MM.1S (cell line): ENCODE results near the gene GPC1.

Experiments used
- DNase-seq: peaks from one replicate; pipeline ENCODE4 v3.0.0-alpha.2; 2015
- H2AFZ ChIP-seq: fragments of 300-600 bp; sonication (generic); 2 replicates; pipeline ENCODE4 v1.6.0; 2016; ENCODE audit warnings: antibody characterized with exemption, low read length
- H3F3A ChIP-seq: fragments of 300-600 bp; sonication (generic); 2 replicates; pipeline ENCODE4 v1.6.1; 2016; ENCODE audit warnings: mild to moderate bottlenecking, antibody characterized with exemption, low read length, moderate library complexity, mixed read lengths; ENCODE audit not compliant: insufficient read depth
- H3K27ac ChIP-seq: fragments of 300-600 bp; sonication (generic); 2 replicates; pipeline ENCODE4 v1.5.1; 2016; ENCODE audit warnings: mild to moderate bottlenecking, low read length
- H3K27me3 ChIP-seq: fragments of 300-600 bp; sonication (generic); replicated peaks from 2 replicates; pipeline ENCODE4 v1.6.0; 2016; ENCODE audit warnings: low read length; ENCODE audit not compliant: insufficient read depth
- H3K36me3 ChIP-seq: fragments of 300-600 bp; sonication (generic); replicated peaks from 2 replicates; pipeline ENCODE4 v1.6.1; 2016; ENCODE audit warnings: mild to moderate bottlenecking, low read length, mixed read lengths; ENCODE audit not compliant: insufficient read depth
- H3K4me1 ChIP-seq: fragments of 300-600 bp; sonication (generic); 2 replicates; pipeline ENCODE4 v1.6.1; 2016; ENCODE audit warnings: low read length, mixed read lengths
- H3K4me2 ChIP-seq: fragments of 300-600 bp; sonication (generic); 2 replicates; pipeline ENCODE4 v1.6.0; 2016; ENCODE audit warnings: low read depth, low read length
- H3K4me3 ChIP-seq: fragments of 300-600 bp; sonication (generic); 2 replicates; pipeline ENCODE4 v1.5.1; 2016; ENCODE audit warnings: low read length, mixed read lengths
- H3K79me2 ChIP-seq: fragments of 300-600 bp; sonication (generic); 2 replicates; pipeline ENCODE4 v1.6.1; 2016; ENCODE audit warnings: mixed run types, low read length, mixed read lengths
- H3K9ac ChIP-seq: fragments of 300-600 bp; sonication (generic); 2 replicates; pipeline ENCODE4 v1.6.1; 2016; ENCODE audit warnings: low read length, mixed read lengths
- H3K9me2 ChIP-seq: fragments of 300-600 bp; sonication (generic); replicated peaks from 2 replicates; pipeline ENCODE4 v1.6.1; 2016; ENCODE audit warnings: mild to moderate bottlenecking, low read length, mixed read lengths; ENCODE audit not compliant: insufficient read depth
- H3K9me3 ChIP-seq: fragments of 300-600 bp; sonication (generic); replicated peaks from 2 replicates; pipeline ENCODE4 v1.6.1; 2016; ENCODE audit warnings: mild to moderate bottlenecking, low read length, mixed read lengths; ENCODE audit not compliant: insufficient read depth
- H4K20me1 ChIP-seq: fragments of 300-600 bp; sonication (generic); 2 replicates; pipeline ENCODE4 v1.6.1; 2016; ENCODE audit warnings: mild to moderate bottlenecking, low read length, moderate library complexity, mixed read lengths; ENCODE audit not compliant: insufficient read depth
- CTCF ChIP-seq: fragments of 300-600 bp; sonication (generic); IDR thresholded peaks from 2 replicates; pipeline ENCODE4 v1.5.1; 2016; ENCODE audit warnings: antibody characterized with exemption, low read length, mixed read lengths
- EZH2 ChIP-seq: fragments of 300-600 bp; sonication (generic); optimal IDR thresholded peaks from 2 replicates; pipeline ENCODE3; 2017; ENCODE audit warnings: low read depth, mild to moderate bottlenecking, antibody characterized with exemption, low read length, mixed read lengths
- EZH2phosphoT487 ChIP-seq: fragments of 300-600 bp; sonication (generic); IDR thresholded peaks from 2 replicates; pipeline ENCODE4 v1.6.1; 2018; ENCODE audit warnings: antibody characterized with exemption, low read length

GPC1 gene

DNA sequence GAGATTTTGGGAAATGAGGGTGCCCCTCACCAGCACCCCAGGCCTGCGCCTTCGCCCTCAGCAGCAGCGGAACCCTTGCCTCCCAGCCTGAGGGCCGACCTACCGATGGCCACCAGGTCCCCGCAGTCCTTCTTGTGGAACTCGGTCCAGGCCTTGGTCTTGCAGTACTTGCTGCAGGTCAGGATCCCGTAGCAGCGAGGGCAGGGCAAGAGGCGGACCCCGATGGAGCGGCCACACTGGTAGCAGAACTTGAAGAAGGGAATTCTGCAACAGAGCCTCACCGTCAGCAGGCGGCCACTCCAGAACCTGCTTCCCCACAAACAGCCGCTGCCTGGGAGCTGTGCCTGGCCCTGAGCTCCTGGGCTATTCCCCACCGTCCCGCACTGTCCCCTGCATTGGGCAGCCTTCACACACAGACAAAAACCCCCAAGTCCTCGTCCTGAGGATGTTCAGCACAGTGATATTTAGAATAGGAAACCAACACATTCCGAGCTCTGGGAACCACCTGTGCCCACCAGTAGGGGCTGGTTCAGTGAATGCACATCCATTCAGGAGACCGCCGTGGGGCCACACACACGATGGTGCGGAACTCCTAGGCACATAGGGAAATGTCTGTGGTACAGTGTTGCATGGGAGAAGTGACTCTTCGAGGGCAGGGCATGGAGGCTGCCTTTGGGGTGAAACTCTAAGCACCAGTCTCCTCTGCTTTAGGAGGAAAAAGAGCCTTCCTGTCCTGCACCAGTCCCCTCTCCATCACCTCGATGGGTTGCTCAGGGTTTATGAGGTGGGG is 45.6 kb downstream of the GPC1 start:
- Histone ChIP-seq H3K9me2 (no peaks in the 10 kb centered on the region), H3K36me3 (no peaks in the 10 kb centered on the region), H3K4me2 (no peak overlapping the region), H3K27me3 (no peaks in the 10 kb centered on the region), H3K4me1 (no peaks in the 10 kb centered on the region), H2AFZ (no peak overlapping the region), H3K9ac (no peak overlapping the region), H4K20me1 (no peaks in the 10 kb centered on the region), H3K4me3 (no peak overlapping the region), H3K27ac (no peak overlapping the region), H3K9me3 (no peaks in the 10 kb centered on the region), H3K79me2 (no peaks in the 10 kb centered on the region), H3F3A (no peaks in the 10 kb centered on the region)
- TF ChIP-seq CTCF: no peak
- no peak for TF ChIP-seq EZH2phosphoT487
- no peak for TF ChIP-seq EZH2
- DNase-seq: no peak

DNA sequence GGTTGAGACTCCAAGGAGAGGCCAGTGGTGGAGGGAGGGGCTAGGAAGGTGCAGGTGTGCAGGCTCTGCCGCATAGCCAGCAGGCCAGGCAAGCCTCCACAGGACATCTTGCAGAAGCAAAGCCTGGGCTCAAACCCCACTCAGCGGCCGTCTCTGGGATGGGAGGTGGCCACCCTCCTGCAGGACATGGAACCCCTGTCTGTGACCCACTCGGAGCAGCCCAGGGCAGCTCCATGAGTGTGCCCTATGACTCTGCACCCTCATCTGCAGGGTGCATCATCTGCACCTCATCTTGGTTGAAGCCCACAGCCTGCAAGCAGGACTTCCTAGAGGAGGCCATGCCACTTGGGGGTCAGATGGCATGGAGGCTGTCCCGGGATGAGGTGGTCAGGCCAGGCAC is 46.3 kb downstream of the GPC1 start:
- no peaks in the 10 kb centered on the region for H3K9me2 ChIP-seq
- no peak for DNase-seq
- no peak overlapping the region for H2AFZ ChIP-seq
- H3K4me2 ChIP-seq: no peak overlapping the region
- H3K4me3 ChIP-seq: no peak overlapping the region
- no peaks in the 10 kb centered on the region for H3K36me3 ChIP-seq
- no peaks in the 10 kb centered on the region for H3K9me3 ChIP-seq
- H3K27ac ChIP-seq: no peak overlapping the region
- no peaks in the 10 kb centered on the region for H3F3A ChIP-seq
- H4K20me1 ChIP-seq: no peaks in the 10 kb centered on the region
- TF ChIP-seq EZH2phosphoT487 (no peak), EZH2 (no peak), CTCF (no peak)
- no peaks in the 10 kb centered on the region for H3K4me1 ChIP-seq
- no peaks in the 10 kb centered on the region for H3K27me3 ChIP-seq
- no peak overlapping the region for H3K9ac ChIP-seq
- no peaks in the 10 kb centered on the region for H3K79me2 ChIP-seq

- no peak overlapping the region for H3K4me3 ChIP-seq
- no peaks in the 10 kb centered on the region for H3K9me3 ChIP-seq
- TF ChIP-seq CTCF: no peak
- no peak for TF ChIP-seq EZH2
- no peak for TF ChIP-seq EZH2phosphoT487
- no peak overlapping the region for H3K4me2 ChIP-seq
- H2AFZ ChIP-seq: no peak overlapping the region
- H3K9ac ChIP-seq: no peak overlapping the region
- no peak overlapping the region for H3K27ac ChIP-seq
- H3K4me1 ChIP-seq: no peaks in the 10 kb centered on the region
- H3K27me3 ChIP-seq: no peaks in the 10 kb centered on the region
- no peak for DNase-seq
- no peaks in the 10 kb centered on the region for H3K9me2 ChIP-seq
- no peaks in the 10 kb centered on the region for H3F3A ChIP-seq
- H3K79me2 ChIP-seq: no peaks in the 10 kb centered on the region
- H4K20me1 ChIP-seq: no peaks in the 10 kb centered on the region
- no peaks in the 10 kb centered on the region for H3K36me3 ChIP-seq
Observed at GRCh38 chr2:240482141-240482540, 46.7 kb downstream of the GPC1 start.
